Hepatocyte (in vitro differentiated cells): ENCODE data around the gene HSPB7. TPM values are rescaled to one million over a fixed set of nuclear protein-coding genes. Genes with fewer than 3 reads are reported as not detected.

Experiments used
- DNase-seq: peaks from one replicate; pipeline ENCODE4 v3.0.0-alpha.2; 2016; ENCODE audit warnings: low spot score
- H2AFZ ChIP-seq: fragments of 200-600 bp; sonication (generic); 2 replicates; pipeline ENCODE4 v1.6.0; 2016; ENCODE audit warnings: antibody characterized with exemption, mild to moderate bottlenecking
- H3K27ac ChIP-seq: fragments of 200-600 bp; sonication (generic); 2 replicates; pipeline ENCODE4 v1.5.1; 2016; ENCODE audit warnings: mild to moderate bottlenecking
- H3K27me3 ChIP-seq: fragments of 200-600 bp; sonication (generic); 2 replicates; pipeline ENCODE4 v1.6.1; 2016
- H3K36me3 ChIP-seq: fragments of 200-600 bp; sonication (generic); replicated peaks from 2 replicates; pipeline ENCODE4 v1.5.1; 2016; ENCODE audit warnings: low read depth; ENCODE audit not compliant: insufficient read depth
- H3K4me1 ChIP-seq: fragments of 200-600 bp; sonication (generic); 2 replicates; pipeline ENCODE4 v1.5.1; 2016; ENCODE audit warnings: mild to moderate bottlenecking, moderate library complexity; ENCODE audit not compliant: insufficient read depth
- H3K4me2 ChIP-seq: fragments of 200-600 bp; sonication (generic); 2 replicates; pipeline ENCODE4 v1.6.0; 2016
- H3K4me3 ChIP-seq: fragments of 200-600 bp; sonication (generic); 2 replicates; pipeline ENCODE4 v1.5.1; 2016; ENCODE audit warnings: mild to moderate bottlenecking
- H3K79me2 ChIP-seq: fragments of 200-600 bp; sonication (generic); 2 replicates; pipeline ENCODE4 v1.6.0; 2017; ENCODE audit warnings: mild to moderate bottlenecking
- H3K9me2 ChIP-seq: fragments of 200-600 bp; sonication (generic); replicated peaks from 2 replicates; pipeline ENCODE4 v1.6.0; 2017; ENCODE audit warnings: mild to moderate bottlenecking; ENCODE audit not compliant: insufficient read depth
- H3K9me3 ChIP-seq: fragments of 200-600 bp; sonication (generic); 2 replicates; pipeline ENCODE4 v1.5.1; 2016; ENCODE audit warnings: low read depth, mild to moderate bottlenecking
- H4K20me1 ChIP-seq: fragments of 200-600 bp; sonication (generic); 2 replicates; pipeline ENCODE4 v1.6.0; 2016; ENCODE audit warnings: mild to moderate bottlenecking; ENCODE audit not compliant: insufficient read depth, poor library complexity, severe bottlenecking
- CTCF ChIP-seq: fragments of 200-600 bp; sonication (generic); IDR thresholded peaks from 2 replicates; pipeline ENCODE4 v1.5.1; 2016; ENCODE audit warnings: antibody characterized with exemption, mild to moderate bottlenecking; ENCODE audit not compliant: poor library complexity
- EZH2 ChIP-seq: fragments of 200-600 bp; sonication (generic); IDR thresholded peaks from 2 replicates; pipeline ENCODE4 v1.6.1; 2016; ENCODE audit warnings: antibody characterized with exemption, mild to moderate bottlenecking, borderline replicate concordance
- EZH2phosphoT487 ChIP-seq: fragments of 200-600 bp; sonication (generic); IDR thresholded peaks from one replicate; pipeline ENCODE4 v1.6.1; 2018; ENCODE audit warnings: antibody characterized with exemption, mild to moderate bottlenecking, low read depth, moderate library complexity; ENCODE audit not compliant: unreplicated experiment, severe bottlenecking
- WGBS: methylation state at CpG from one replicate; pipeline ENCODE4 v1.1.6; 2016; ENCODE audit warnings: low lambda C conversion rate; ENCODE audit errors: missing lambda C conversion rate; 5-methylcytosine and 5-hydroxymethylcytosine counted together
- polyA plus RNA-seq: library from polyadenylated mRNA; unstranded; fragments of >200 nt; fragmentation: Nextera tagmentation; extraction: Ambion mirVana; gene quantifications from 2 replicates; pipeline ENCODE4 v1.2.1, GENCODE V29; 2016
- total RNA-seq: library from RNA; depleted of rRNA; stranded (reverse); fragments of >200 nt; gene quantifications from 2 replicates; pipeline ENCODE4 v1.2.3, GENCODE V29; 2014

The HSPB7 gene
- total and polyA plus RNA-seq, 2 experiments from 2014 or later = 17.4 to 59.4 TPM

GRCh38 chr1:16012590-16013219, 5.1 kb downstream of the HSPB7 start:
- H3K79me2 ChIP-seq = no peaks in the 10 kb centered on the region
- no peaks in the 10 kb centered on the region for H3K9me2 ChIP-seq
- H3K4me2 ChIP-seq = peak overlapping the region; percentile 83
- no peaks in the 10 kb centered on the region for H3K36me3 ChIP-seq
- no peaks in the 10 kb centered on the region for H3K9me3 ChIP-seq
- H2AFZ ChIP-seq = no peak overlapping the region
- peaks cover 40% of the 10 kb centered on the region for H3K4me1 ChIP-seq
- H4K20me1 ChIP-seq = no peaks in the 10 kb centered on the region
- peak; percentile 92 for DNase-seq
- TF ChIP-seq EZH2 (no peak), EZH2phosphoT487 (no peak), CTCF (no peak)
- H3K4me3 ChIP-seq = no peak overlapping the region
- H3K27ac ChIP-seq = peak overlapping the region; percentile 75
- 13% methylated on average over 24 of the region's 36 CpGs for WGBS
- H3K27me3 ChIP-seq = no peaks in the 10 kb centered on the region

GRCh38 chr1:16011936-16012589, 5.8 kb downstream of the HSPB7 start:
- no peak overlapping the region for H3K4me3 ChIP-seq
- no peak overlapping the region for H2AFZ ChIP-seq
- H3K9me3 ChIP-seq = no peaks in the 10 kb centered on the region
- no peaks in the 10 kb centered on the region for H3K36me3 ChIP-seq
- H3K4me2 ChIP-seq = peak overlapping the region; percentile 83
- H4K20me1 ChIP-seq = no peaks in the 10 kb centered on the region
- H3K27me3 ChIP-seq = no peaks in the 10 kb centered on the region
- H3K79me2 ChIP-seq = no peaks in the 10 kb centered on the region
- peaks cover 34% of the 10 kb centered on the region for H3K4me1 ChIP-seq
- no peaks in the 10 kb centered on the region for H3K9me2 ChIP-seq
- H3K27ac ChIP-seq = no peak overlapping the region
- over 99% methylated on average over 11 of the region's 11 CpGs for WGBS
- DNase-seq = no peak
- no peak for TF ChIP-seq EZH2
- no peak for TF ChIP-seq EZH2phosphoT487
- no peak for TF ChIP-seq CTCF

GRCh38 chr1:16010837-16011236, 7.0 kb downstream of the HSPB7 start:
- peaks cover 28% of the 10 kb centered on the region for H3K4me1 ChIP-seq
- H3K79me2 ChIP-seq = no peaks in the 10 kb centered on the region
- 96% methylated on average over 3 of the region's 3 CpGs for WGBS
- DNase-seq = no peak
- H3K4me3 ChIP-seq = no peak overlapping the region
- H3K36me3 ChIP-seq = no peaks in the 10 kb centered on the region
- no peaks in the 10 kb centered on the region for H4K20me1 ChIP-seq
- no peak overlapping the region for H2AFZ ChIP-seq
- no peak for TF ChIP-seq EZH2
- TF ChIP-seq CTCF = no peak
- no peak for TF ChIP-seq EZH2phosphoT487
- no peak overlapping the region for H3K27ac ChIP-seq
- no peaks in the 10 kb centered on the region for H3K27me3 ChIP-seq
- H3K9me3 ChIP-seq = no peaks in the 10 kb centered on the region
- no peak overlapping the region for H3K4me2 ChIP-seq
- no peaks in the 10 kb centered on the region for H3K9me2 ChIP-seq
